H9 (cell line): ENCODE data around the gene FLT3. TPM values are rescaled to one million over a fixed set of nuclear protein-coding genes. Genes with fewer than 3 reads are reported as not detected.

Experiments
- DNase-seq: peaks from one replicate; pipeline ENCODE4 v3.0.0-alpha.2; 2017
- H2AFZ ChIP-seq: one replicate; pipeline ENCODE4 v1.6.1; 2013; ENCODE audit warnings: mild to moderate bottlenecking, low read length, control low read depth, moderate library complexity
- H2AK5ac ChIP-seq: 2 replicates; pipeline ENCODE4 v1.6.1; 2013; ENCODE audit warnings: low read length, control low read depth, mixed read lengths; ENCODE audit not compliant: insufficient read length
- H2BK120ac ChIP-seq: one replicate; pipeline ENCODE4 v1.6.1; 2013; ENCODE audit warnings: low read depth, mild to moderate bottlenecking, low read length, control low read depth, inconsistent platforms; ENCODE audit not compliant: poor library complexity, severe bottlenecking
- H2BK12ac ChIP-seq: 2 replicates; pipeline ENCODE4 v1.6.1; 2013; ENCODE audit warnings: low read length, control low read depth, mixed read lengths, low read depth; ENCODE audit not compliant: insufficient read length
- H2BK15ac ChIP-seq: 2 replicates; pipeline ENCODE4 v1.6.1; 2013; ENCODE audit warnings: low read depth, low read length, control low read depth
- H2BK20ac ChIP-seq: one replicate; pipeline ENCODE4 v1.6.1; 2013; ENCODE audit warnings: low read depth, mild to moderate bottlenecking, low read length, control low read depth, inconsistent platforms; ENCODE audit not compliant: poor library complexity, severe bottlenecking
- H2BK5ac ChIP-seq: 2 replicates; pipeline ENCODE4 v1.6.1; 2013; ENCODE audit warnings: low read length, control low read depth, mixed read lengths; ENCODE audit not compliant: insufficient read length
- H3K14ac ChIP-seq: 2 replicates; pipeline ENCODE4 v1.6.1; 2013; ENCODE audit warnings: low read length, control low read depth; ENCODE audit not compliant: insufficient read depth
- H3K18ac ChIP-seq: 2 replicates; pipeline ENCODE4 v1.6.1; 2013; ENCODE audit warnings: low read depth, mild to moderate bottlenecking, mixed read lengths, low read length, control low read depth; ENCODE audit not compliant: insufficient read length
- H3K23ac ChIP-seq: 2 replicates; pipeline ENCODE4 v1.6.1; 2013; ENCODE audit warnings: low read length, control low read depth, mixed read lengths, low read depth; ENCODE audit not compliant: insufficient read length
- H3K23me2 ChIP-seq: 2 replicates; pipeline ENCODE4 v1.6.1; 2013; ENCODE audit warnings: low read depth, mild to moderate bottlenecking, mixed read lengths, low read length, control low read depth; ENCODE audit not compliant: insufficient read length, poor library complexity, severe bottlenecking
- H3K27ac ChIP-seq: 2 replicates; pipeline ENCODE4 v1.5.1; 2013; ENCODE audit warnings: low read length, control low read depth, mixed read lengths, low read depth; ENCODE audit not compliant: insufficient read length
- H3K27me3 ChIP-seq: 2 replicates; pipeline ENCODE4 v1.6.1; 2013; ENCODE audit warnings: low read length, control low read depth, inconsistent platforms; ENCODE audit not compliant: insufficient read depth
- H3K4ac ChIP-seq: 2 replicates; pipeline ENCODE4 v1.6.1; 2013; ENCODE audit warnings: low read depth, mild to moderate bottlenecking, control low read depth, inconsistent platforms, low read length, moderate library complexity
- H3K4me1 ChIP-seq: 2 replicates; pipeline ENCODE4 v1.6.1; 2013; ENCODE audit warnings: low read length, control low read depth, inconsistent platforms; ENCODE audit not compliant: insufficient read depth
- H3K4me2 ChIP-seq: 2 replicates; pipeline ENCODE4 v1.6.1; 2013; ENCODE audit warnings: low read length, control low read depth, mixed read lengths; ENCODE audit not compliant: insufficient read length, insufficient read depth
- H3K56ac ChIP-seq: 2 replicates; pipeline ENCODE4 v1.6.1; 2013; ENCODE audit warnings: low read depth, mild to moderate bottlenecking, mixed read lengths, low read length, control low read depth; ENCODE audit not compliant: insufficient read length
- H3K79me1 ChIP-seq: 2 replicates; pipeline ENCODE4 v1.6.1; 2013; ENCODE audit warnings: low read depth, mild to moderate bottlenecking, moderate library complexity, low read length, control low read depth, inconsistent platforms; ENCODE audit not compliant: insufficient read depth, poor library complexity, severe bottlenecking
- H3K79me2 ChIP-seq: 2 replicates; pipeline ENCODE4 v1.6.1; 2013; ENCODE audit warnings: low read length, control low read depth, inconsistent platforms; ENCODE audit not compliant: insufficient read depth
- H3K9ac ChIP-seq: 2 replicates; pipeline ENCODE4 v1.6.1; 2013; ENCODE audit warnings: low read length, control low read depth, mixed read lengths; ENCODE audit not compliant: insufficient read length; ENCODE audit errors: extremely low read depth
- H3K9me3 ChIP-seq: one replicate; pipeline ENCODE4 v1.6.1; 2013; ENCODE audit warnings: low read depth, low read length, inconsistent platforms; ENCODE audit not compliant: control insufficient read depth
- H3T11ph ChIP-seq: one replicate; pipeline ENCODE4 v1.6.1; 2013; ENCODE audit warnings: mild to moderate bottlenecking, low read length, control low read depth, inconsistent platforms
- H4K20me1 ChIP-seq: one replicate; pipeline ENCODE4 v1.6.1; 2013; ENCODE audit not compliant: control insufficient read depth, insufficient read length, insufficient read depth
- H4K5ac ChIP-seq: 2 replicates; pipeline ENCODE4 v1.6.1; 2013; ENCODE audit warnings: low read depth, mild to moderate bottlenecking, mixed read lengths, low read length, control low read depth; ENCODE audit not compliant: insufficient read length
- H4K8ac ChIP-seq: replicated peaks from 2 replicates; pipeline ENCODE4 v1.6.1; 2013; ENCODE audit warnings: low read length, control low read depth, mixed read lengths, low read depth; ENCODE audit not compliant: insufficient read length
- H4K91ac ChIP-seq: 2 replicates; pipeline ENCODE4 v1.6.1; 2013; ENCODE audit warnings: low read depth, mild to moderate bottlenecking, moderate library complexity, mixed read lengths, low read length, control low read depth; ENCODE audit not compliant: insufficient read length
- H3K27ac Mint-ChIP-seq, 3 experiments: 2 replicates in 2 of 3; 3 replicates in 1 of 3; pipeline ENCODE4 v1.8.0; 2020 to 2021; ENCODE audit warnings: mixed read lengths in 3 of 3, mild to moderate bottlenecking in 1 of 3, moderate library complexity in 1 of 3
- H3K27me3 Mint-ChIP-seq: 2 replicates; pipeline ENCODE4 v1.8.0; 2021; ENCODE audit warnings: low read depth, mild to moderate bottlenecking, moderate library complexity, mixed read lengths
- H3K36me3 Mint-ChIP-seq, 3 experiments: 2 replicates in 2 of 3; 3 replicates in 1 of 3; pipeline ENCODE4 v1.8.0; 2020 to 2021; ENCODE audit warnings: low read depth in 3 of 3, mixed read lengths in 3 of 3; ENCODE audit not compliant: insufficient read depth in 1 of 3
- H3K4me1 Mint-ChIP-seq, 2 experiments: 2 replicates each; pipeline ENCODE4 v1.8.0; 2020; ENCODE audit warnings: mixed read lengths in 2 of 2
- H3K4me3 Mint-ChIP-seq, 2 experiments: 2 replicates in 1 of 2; 3 replicates in 1 of 2; pipeline ENCODE4 v1.8.0; 2020 to 2021; ENCODE audit warnings: mild to moderate bottlenecking in 2 of 2, mixed read lengths in 2 of 2, moderate library complexity in 1 of 2
- H3K9me3 Mint-ChIP-seq, 2 experiments: 2 replicates in 1 of 2; 3 replicates in 1 of 2; pipeline ENCODE4 v1.8.0; 2020; ENCODE audit warnings: mild to moderate bottlenecking in 2 of 2, mixed read lengths in 2 of 2, moderate library complexity in 1 of 2
- CTCF ChIP-seq: fragments of 200-600 bp; sonication (generic); conservative IDR thresholded peaks from 3 replicates; pipeline ENCODE4 v1.8.0; 2021; ENCODE audit warnings: antibody characterized with exemption, mild to moderate bottlenecking
- total RNA-seq: library from RNA; stranded (reverse); gene quantifications from 2 replicates; pipeline ENCODE4 v1.2.1, GENCODE V29; 2021

Gene FLT3
- total RNA-seq, 1 experiment from 2014 or later = 0.44 TPM

- H3K27me3 Mint-ChIP-seq = no peaks in the 10 kb centered on the region
- Histone ChIP-seq H2BK5ac (no peak overlapping the region), H3K9ac (no peak overlapping the region), H2BK20ac (no peak overlapping the region), H3K4me1 (no peaks in the 10 kb centered on the region), H3K4me2 (no peak overlapping the region), H3K14ac (no peak overlapping the region), H2BK12ac (no peak overlapping the region), H3K79me2 (no peaks in the 10 kb centered on the region), H4K20me1 (no peaks in the 10 kb centered on the region), H2AFZ (no peak overlapping the region), H3K27me3 (no peaks in the 10 kb centered on the region), H3K56ac (no peak overlapping the region), H3K27ac (no peak overlapping the region), H2AK5ac (no peak overlapping the region), H3K23me2 (no peaks in the 10 kb centered on the region), H2BK120ac (no peak overlapping the region), H4K8ac (no peak overlapping the region), H3K23ac (no peak overlapping the region), H4K5ac (no peak overlapping the region), H3K79me1 (no peaks in the 10 kb centered on the region), H3T11ph (no peak overlapping the region), H3K18ac (no peak overlapping the region), H3K4ac (no peak overlapping the region), H4K91ac (no peak overlapping the region), H2BK15ac (no peak overlapping the region), H3K9me3 (no peaks in the 10 kb centered on the region)
- no peak for TF ChIP-seq CTCF
- H3K9me3 Mint-ChIP-seq = peaks cover 0 to 4% of the 10 kb centered on the region in 2 experiments; a peak in 1 of 5 replicates
- H3K4me3 Mint-ChIP-seq = no peak overlapping the region
- H3K4me1 Mint-ChIP-seq = peaks cover 5 to 6% of the 10 kb centered on the region in 2 experiments
- H3K36me3 Mint-ChIP-seq = no peaks in the 10 kb centered on the region
- no peak for DNase-seq
- no peak overlapping the region for H3K27ac Mint-ChIP-seq
Measured at GRCh38 chr13:28120317-28120716, 19.9 kb upstream of the FLT3 start.
